Activated naive CD8-positive, alpha-beta T cell treated with anti-CD3 and anti-CD28 coated beads, Interleukin-2, amount 50 U/mL, for 24 hours (primary cell): ENCODE results near the gene C5orf52.
A peak's percentile ranks its signal among the peaks of the same experiment; 100 is the strongest.

Source experiments
- ATAC-seq: fragments of 150-1000 bp; cut with Tn5 transposase; one replicate; pipeline ENCODE4 v1.10.0; 2021
- DNase-seq: peaks from one replicate; pipeline ENCODE4 v3.0.0; 2021
- H3K27ac Mint-ChIP-seq: one replicate; pipeline ENCODE4 v1.8.0; 2021; ENCODE audit warnings: mild to moderate bottlenecking, mixed read lengths
- H3K27me3 Mint-ChIP-seq: one replicate; pipeline ENCODE4 v1.8.0; 2021; ENCODE audit warnings: mixed read lengths
- H3K36me3 Mint-ChIP-seq: one replicate; pipeline ENCODE4 v1.8.0; 2021; ENCODE audit warnings: low read depth, mixed read lengths
- H3K4me1 Mint-ChIP-seq: one replicate; pipeline ENCODE4 v1.8.0; 2021; ENCODE audit warnings: mixed read lengths
- H3K4me3 Mint-ChIP-seq: one replicate; pipeline ENCODE4 v1.8.0; 2021; ENCODE audit warnings: mild to moderate bottlenecking, moderate library complexity, mixed read lengths
- H3K9me3 Mint-ChIP-seq: one replicate; pipeline ENCODE4 v1.8.0; 2021; ENCODE audit warnings: mixed read lengths

The C5orf52 gene

GRCh38 chr5:157670662-157671591, at the start of gene C5orf52:
Gene C5orf52, plus strand, starts transcription at chr5:157671533. Its CDS starts 82 bp downstream, at chr5:157671615.
- Mint-ChIP-seq H3K36me3 (no peaks in the 10 kb centered on the region), H3K4me3 (peak within 1 kb of the TSS; percentile 80), H3K27ac (peak within 1 kb of the TSS; percentile 75), H3K9me3 (peaks cover under 1% of the 10 kb centered on the region), H3K4me1 (peaks cover 21% of the 10 kb centered on the region), H3K27me3 (peaks cover 45% of the 10 kb centered on the region)
- DNase-seq (peak; percentile 39), ATAC-seq (peak; percentile 50)

DNA sequence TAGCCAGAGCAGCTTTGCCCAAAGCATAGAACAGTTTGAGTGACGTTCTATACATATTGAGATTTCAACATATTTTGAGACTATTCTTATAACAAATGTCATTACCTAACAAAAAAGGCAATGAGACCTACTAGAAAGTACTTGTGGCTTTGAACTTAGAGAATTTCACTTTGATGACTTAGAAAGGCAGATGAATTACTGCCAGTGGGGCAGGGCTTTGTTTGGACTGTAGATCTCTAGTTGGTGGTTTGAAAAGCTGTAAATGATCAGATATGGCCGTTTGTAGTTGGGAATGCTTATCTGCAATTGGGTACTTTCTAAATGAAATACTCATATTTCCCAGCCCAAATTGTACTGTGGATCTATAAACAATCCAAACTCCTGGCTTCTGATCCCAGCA, 47.2 kb upstream of the C5orf52 start:
- no peaks in the 10 kb centered on the region for H3K4me1 Mint-ChIP-seq
- H3K4me3 Mint-ChIP-seq, result no peak overlapping the region
- DNase-seq, result no peak
- no peaks in the 10 kb centered on the region for H3K36me3 Mint-ChIP-seq
- H3K9me3 Mint-ChIP-seq, result peaks cover 10% of the 10 kb centered on the region
- ATAC-seq, result no peak
- H3K27ac Mint-ChIP-seq, result no peak overlapping the region
- peaks cover 12% of the 10 kb centered on the region for H3K27me3 Mint-ChIP-seq

- H3K27ac Mint-ChIP-seq, result no peak overlapping the region
- DNase-seq, result no peak
- no peak for ATAC-seq
- H3K27me3 Mint-ChIP-seq, result peaks cover 3% of the 10 kb centered on the region
- H3K36me3 Mint-ChIP-seq, result no peaks in the 10 kb centered on the region
- H3K9me3 Mint-ChIP-seq, result peaks cover 11% of the 10 kb centered on the region
- no peak overlapping the region for H3K4me3 Mint-ChIP-seq
- no peaks in the 10 kb centered on the region for H3K4me1 Mint-ChIP-seq
Measured at GRCh38 chr5:157626831-157627230, 44.5 kb upstream of the C5orf52 start.

DNA sequence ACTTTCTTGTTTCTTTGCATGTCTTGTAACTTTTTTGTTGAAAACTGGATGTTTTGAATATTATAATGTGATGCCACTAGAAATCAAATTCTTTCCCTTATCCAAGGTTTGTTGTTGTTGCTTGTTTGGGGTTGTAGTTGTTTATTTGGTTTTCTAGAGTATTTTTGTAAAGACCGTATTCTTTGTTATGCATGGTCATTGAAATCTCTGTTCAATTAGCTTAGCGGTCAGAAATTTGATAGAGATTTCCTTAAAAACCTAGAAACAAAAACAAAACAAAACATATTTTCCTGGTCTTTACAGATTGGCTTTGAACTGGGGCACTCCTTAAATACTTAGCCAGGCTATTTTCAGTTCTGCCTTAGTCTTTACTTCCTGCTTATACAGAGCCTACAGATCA, 41.0 kb upstream of the C5orf52 start:
- Mint-ChIP-seq H3K36me3 (no peaks in the 10 kb centered on the region), H3K27me3 (peaks cover under 1% of the 10 kb centered on the region), H3K4me3 (no peak overlapping the region), H3K9me3 (peaks cover 8% of the 10 kb centered on the region), H3K27ac (no peak overlapping the region), H3K4me1 (no peaks in the 10 kb centered on the region)
- DNase-seq (no peak), ATAC-seq (no peak)

GRCh38 chr5:157640406-157641066, 30.8 kb upstream of the C5orf52 start:
- H3K9me3 Mint-ChIP-seq, result no peaks in the 10 kb centered on the region
- DNase-seq (no peak), ATAC-seq (no peak)
- no peak overlapping the region for H3K27ac Mint-ChIP-seq
- H3K36me3 Mint-ChIP-seq, result no peaks in the 10 kb centered on the region
- no peaks in the 10 kb centered on the region for H3K4me1 Mint-ChIP-seq
- H3K27me3 Mint-ChIP-seq, result peaks cover 2% of the 10 kb centered on the region
- no peak overlapping the region for H3K4me3 Mint-ChIP-seq

GRCh38 chr5:157648275-157648990, 22.9 kb upstream of the C5orf52 start:
- peaks cover 13% of the 10 kb centered on the region for H3K9me3 Mint-ChIP-seq
- H3K4me3 Mint-ChIP-seq, result no peak overlapping the region
- DNase-seq, result no peak
- H3K27ac Mint-ChIP-seq, result no peak overlapping the region
- H3K36me3 Mint-ChIP-seq, result peaks cover 11% of the 10 kb centered on the region
- ATAC-seq, result no peak
- peaks cover 4% of the 10 kb centered on the region for H3K27me3 Mint-ChIP-seq
- peaks cover 16% of the 10 kb centered on the region for H3K4me1 Mint-ChIP-seq

- H3K27ac Mint-ChIP-seq, result no peak overlapping the region
- H3K4me1 Mint-ChIP-seq, result peaks cover 16% of the 10 kb centered on the region
- H3K9me3 Mint-ChIP-seq, result peaks cover 17% of the 10 kb centered on the region
- H3K27me3 Mint-ChIP-seq, result peaks cover 4% of the 10 kb centered on the region
- peaks cover 13% of the 10 kb centered on the region for H3K36me3 Mint-ChIP-seq
- no peak for DNase-seq
- ATAC-seq, result no peak
- no peak overlapping the region for H3K4me3 Mint-ChIP-seq
Measured at GRCh38 chr5:157649101-157649500, 22.2 kb upstream of the C5orf52 start.

GRCh38 chr5:157650991-157651611, 20.2 kb upstream of the C5orf52 start:
- no peak overlapping the region for H3K4me3 Mint-ChIP-seq
- H3K36me3 Mint-ChIP-seq, result peaks cover 13% of the 10 kb centered on the region
- ATAC-seq (no peak), DNase-seq (no peak)
- H3K4me1 Mint-ChIP-seq, result peaks cover 16% of the 10 kb centered on the region
- no peak overlapping the region for H3K27ac Mint-ChIP-seq
- peaks cover 30% of the 10 kb centered on the region for H3K9me3 Mint-ChIP-seq
- peaks cover 4% of the 10 kb centered on the region for H3K27me3 Mint-ChIP-seq

DNA sequence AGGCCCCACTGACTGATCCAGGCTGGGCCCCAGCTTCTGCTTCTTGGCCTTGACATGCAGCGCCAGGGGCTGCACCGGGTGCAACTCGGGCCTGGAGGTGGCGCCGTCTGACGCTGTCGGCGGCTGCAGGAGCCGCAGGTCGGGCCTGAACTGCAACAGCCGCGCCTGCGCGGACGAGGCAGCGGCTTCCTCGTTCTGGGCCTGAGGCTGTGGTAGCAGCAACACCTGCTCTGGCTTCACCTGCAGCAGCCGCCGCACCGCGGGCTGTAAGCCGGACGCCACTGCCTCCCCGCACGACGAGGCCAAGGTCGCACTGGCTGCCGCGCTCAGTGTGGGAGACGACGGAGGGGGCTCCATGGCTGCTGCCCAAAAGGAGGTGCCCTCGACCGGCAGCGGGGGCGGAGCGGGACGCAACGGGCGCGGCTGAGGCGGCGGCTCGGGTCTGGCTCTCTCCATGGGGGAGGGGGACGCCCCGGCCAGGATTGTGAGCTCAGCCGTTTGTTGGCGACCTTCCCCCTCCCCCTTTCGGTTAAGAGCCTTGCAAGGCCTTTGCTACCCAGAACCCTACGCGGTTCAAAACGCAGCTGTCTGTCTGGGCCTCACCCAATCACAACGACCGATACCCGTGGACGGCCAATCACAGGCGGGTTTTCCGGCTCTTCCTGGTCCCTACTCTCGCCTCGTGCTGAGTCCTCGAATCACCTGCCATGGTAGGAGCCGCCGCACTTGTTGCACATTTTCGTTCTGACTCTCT, 19.5 kb upstream of the C5orf52 start:
- ATAC-seq (peak; percentile 99), DNase-seq (peak; percentile 79)
- Mint-ChIP-seq H3K27ac (no peak overlapping the region), H3K36me3 (peaks cover 16% of the 10 kb centered on the region), H3K27me3 (peaks cover 4% of the 10 kb centered on the region), H3K4me1 (peaks cover 16% of the 10 kb centered on the region), H3K9me3 (peaks cover 36% of the 10 kb centered on the region), H3K4me3 (peak overlapping the region; percentile 53)

DNA sequence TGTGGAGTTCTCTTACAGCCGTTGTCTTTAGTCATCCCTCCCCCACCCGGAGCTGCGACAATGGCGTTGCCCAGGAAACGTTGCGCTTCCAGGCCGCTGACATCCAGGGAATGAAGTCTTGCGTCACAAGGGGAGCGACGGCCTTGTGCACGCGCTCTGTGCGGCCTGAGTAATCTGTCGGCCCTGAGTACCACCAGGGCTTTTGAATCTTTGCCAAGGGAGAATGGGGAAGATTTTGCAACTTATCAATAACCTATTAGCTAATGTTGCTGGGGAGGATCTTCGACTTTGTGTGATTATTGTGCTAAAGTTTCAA, 19.0 kb upstream of the C5orf52 start, which contains the start of gene SOX30:
Gene SOX30, minus strand, starts transcription at position 62 of the 316 bp plus-strand sequence. CDS start 360 bp downstream, outside the sequence.
- H3K27me3 Mint-ChIP-seq, result peaks cover 3% of the 10 kb centered on the region
- H3K4me3 Mint-ChIP-seq, result peak within 1 kb of the TSS; percentile 53
- ATAC-seq (no peak), DNase-seq (no peak)
- peaks cover 16% of the 10 kb centered on the region for H3K4me1 Mint-ChIP-seq
- no peak within 1 kb of the TSS for H3K27ac Mint-ChIP-seq
- H3K9me3 Mint-ChIP-seq, result peaks cover 38% of the 10 kb centered on the region
- H3K36me3 Mint-ChIP-seq, result peaks cover 16% of the 10 kb centered on the region

- DNase-seq, result no peak
- Mint-ChIP-seq H3K4me1 (peaks cover 5% of the 10 kb centered on the region), H3K36me3 (peaks cover 25% of the 10 kb centered on the region), H3K4me3 (no peak overlapping the region), H3K9me3 (peaks cover 51% of the 10 kb centered on the region), H3K27me3 (peaks cover 2% of the 10 kb centered on the region), H3K27ac (no peak overlapping the region)
- no peak for ATAC-seq
Measured at GRCh38 chr5:157657516-157657915, 13.8 kb upstream of the C5orf52 start.

GRCh38 chr5:157658893-157659292, 12.4 kb upstream of the C5orf52 start:
- no peak for ATAC-seq
- peaks cover 16% of the 10 kb centered on the region for H3K36me3 Mint-ChIP-seq
- H3K27me3 Mint-ChIP-seq, result peaks cover 2% of the 10 kb centered on the region
- H3K4me1 Mint-ChIP-seq, result no peaks in the 10 kb centered on the region
- H3K27ac Mint-ChIP-seq, result no peak overlapping the region
- no peak for DNase-seq
- no peak overlapping the region for H3K4me3 Mint-ChIP-seq
- H3K9me3 Mint-ChIP-seq, result peaks cover 40% of the 10 kb centered on the region

GRCh38 chr5:157659868-157660660, 11.3 kb upstream of the C5orf52 start:
- Mint-ChIP-seq H3K4me3 (no peak overlapping the region), H3K27me3 (peaks cover 2% of the 10 kb centered on the region), H3K27ac (no peak overlapping the region), H3K4me1 (no peaks in the 10 kb centered on the region), H3K36me3 (peaks cover 16% of the 10 kb centered on the region), H3K9me3 (peaks cover 42% of the 10 kb centered on the region)
- no peak for DNase-seq
- ATAC-seq, result no peak
